HepG2 (cell line): ENCODE data around the gene VENTX. TPM values are rescaled to one million over a fixed set of nuclear protein-coding genes. Genes with fewer than 3 reads are reported as not detected.

Experiments
- KDM5B ChIP-seq: sonication (generic); formaldehyde crosslinking; IDR thresholded peaks from 2 replicates; pipeline ENCODE4 v1.4.0; 2020; ENCODE audit warnings: missing genetic modification reagents, mild to moderate bottlenecking, borderline replicate concordance
- NFATC3 ChIP-seq: sonication (generic); formaldehyde crosslinking; IDR thresholded peaks from 2 replicates; pipeline ENCODE4 v1.5.1; 2020; ENCODE audit warnings: mild to moderate bottlenecking, missing genetic modification reagents
- SOX13 ChIP-seq, 3 experiments: fragments of 450-650 bp in 1 of 3; sonication (generic) in 1 of 3; formaldehyde crosslinking in 1 of 3; IDR thresholded peaks in 2 of 3; conservative IDR thresholded peaks in 1 of 3; 2 replicates each; pipeline versions ENCODE4 v1.5.0 to v1.6.1; 2016 to 2020; ENCODE audit warnings: antibody characterized with exemption in 1 of 3, mild to moderate bottlenecking in 1 of 3, missing compliant biosample characterization in 1 of 3, missing genetic modification reagents in 1 of 3, moderate library complexity in 1 of 3
- ZNF253 ChIP-seq: sonication (generic); formaldehyde crosslinking; IDR thresholded peaks from 2 replicates; pipeline ENCODE4 v1.8.0; 2022; ENCODE audit warnings: mild to moderate bottlenecking, missing genetic modification reagents, borderline replicate concordance
- polyA plus RNA-seq, 8 experiments: library from polyadenylated mRNA; depleted of rRNA in 3 of 8; stranded (reverse) in 7 of 8; unstranded in 1 of 8; fragments of >200 nt; fragmentation: Illumina TruSeq in 4 of 8; extraction: Trizol in 4 of 8; gene quantifications; 2 replicates each; pipeline versions ENCODE4 v1.2.1 to v1.2.3, GENCODE V29; 2011 to 2016; ENCODE audit warnings: low read depth in 4 of 8, missing spikeins in 1 of 8, mixed read lengths in 1 of 8; ENCODE audit not compliant: insufficient read depth in 1 of 8
- total RNA-seq, 5 experiments: library from RNA; depleted of rRNA; stranded (reverse); fragments of >200 nt; fragmentation: Illumina TruSeq; extraction: Trizol; gene quantifications; 2 replicates each; pipeline ENCODE4 v1.2.3, GENCODE V29; 2016; ENCODE audit warnings: low read depth in 1 of 5
- TF ChIP-seq, protein P1 (sequence below): sonication (generic); formaldehyde crosslinking; IDR thresholded peaks from one replicate; pipeline ENCODE4 v1.5.1; 2020; ENCODE audit warnings: mild to moderate bottlenecking, missing genetic modification reagents; ENCODE audit errors: not compliant biosample characterization
- TF ChIP-seq, protein P2 (sequence below), 2 experiments: sonication (generic) in 1 of 2; formaldehyde crosslinking in 1 of 2; IDR thresholded peaks; 2 replicates each; pipeline versions ENCODE4 v1.5.1 to v1.6.1; 2011 to 2020; ENCODE audit warnings: borderline replicate concordance in 1 of 2, low read depth in 1 of 2, low read length in 1 of 2, mild to moderate bottlenecking in 1 of 2, missing genetic modification reagents in 1 of 2, moderate library complexity in 1 of 2
- TF ChIP-seq, protein P3 (sequence below): sonication (generic); formaldehyde crosslinking; IDR thresholded peaks from 2 replicates; pipeline ENCODE4 v1.8.0; 2022; ENCODE audit warnings: missing genetic modification reagents, low read depth, mild to moderate bottlenecking, borderline replicate concordance

The VENTX gene
- total and polyA plus RNA-seq, 2 of the 13 experiments (the other 11 are each of a cell fraction or from before 2014, with no cell fraction given), result not detected

DNA sequence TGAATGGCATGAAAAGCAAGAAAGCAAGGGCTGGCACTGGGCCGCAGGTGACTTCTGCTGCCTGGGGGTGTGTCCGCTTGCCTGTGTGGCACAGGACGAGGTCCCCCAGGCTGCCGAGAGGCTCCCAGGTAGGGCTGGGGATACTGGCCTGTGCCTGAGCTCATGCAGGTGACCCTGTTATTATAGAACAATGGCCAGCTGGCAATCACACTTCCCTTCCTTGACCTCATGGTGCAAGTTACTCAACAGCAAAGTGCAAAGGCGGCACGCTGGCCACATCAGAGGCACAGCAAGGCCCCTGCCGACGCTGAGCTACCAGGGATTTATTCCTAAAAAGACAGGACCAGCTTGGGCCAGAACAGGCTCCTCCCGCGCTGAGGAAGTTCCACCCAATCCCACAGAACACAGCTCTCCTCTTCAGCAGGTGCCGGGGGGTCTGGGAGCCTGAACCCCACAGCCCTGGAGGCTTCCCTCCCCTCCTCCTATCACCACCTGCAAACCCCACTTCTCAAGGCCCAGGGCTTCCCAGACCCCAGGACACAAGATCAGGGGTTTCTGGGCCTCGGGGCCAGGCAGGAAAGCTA lies 40.4 kb downstream of the VENTX start (continued):
- TF ChIP-seq, protein P1, sequence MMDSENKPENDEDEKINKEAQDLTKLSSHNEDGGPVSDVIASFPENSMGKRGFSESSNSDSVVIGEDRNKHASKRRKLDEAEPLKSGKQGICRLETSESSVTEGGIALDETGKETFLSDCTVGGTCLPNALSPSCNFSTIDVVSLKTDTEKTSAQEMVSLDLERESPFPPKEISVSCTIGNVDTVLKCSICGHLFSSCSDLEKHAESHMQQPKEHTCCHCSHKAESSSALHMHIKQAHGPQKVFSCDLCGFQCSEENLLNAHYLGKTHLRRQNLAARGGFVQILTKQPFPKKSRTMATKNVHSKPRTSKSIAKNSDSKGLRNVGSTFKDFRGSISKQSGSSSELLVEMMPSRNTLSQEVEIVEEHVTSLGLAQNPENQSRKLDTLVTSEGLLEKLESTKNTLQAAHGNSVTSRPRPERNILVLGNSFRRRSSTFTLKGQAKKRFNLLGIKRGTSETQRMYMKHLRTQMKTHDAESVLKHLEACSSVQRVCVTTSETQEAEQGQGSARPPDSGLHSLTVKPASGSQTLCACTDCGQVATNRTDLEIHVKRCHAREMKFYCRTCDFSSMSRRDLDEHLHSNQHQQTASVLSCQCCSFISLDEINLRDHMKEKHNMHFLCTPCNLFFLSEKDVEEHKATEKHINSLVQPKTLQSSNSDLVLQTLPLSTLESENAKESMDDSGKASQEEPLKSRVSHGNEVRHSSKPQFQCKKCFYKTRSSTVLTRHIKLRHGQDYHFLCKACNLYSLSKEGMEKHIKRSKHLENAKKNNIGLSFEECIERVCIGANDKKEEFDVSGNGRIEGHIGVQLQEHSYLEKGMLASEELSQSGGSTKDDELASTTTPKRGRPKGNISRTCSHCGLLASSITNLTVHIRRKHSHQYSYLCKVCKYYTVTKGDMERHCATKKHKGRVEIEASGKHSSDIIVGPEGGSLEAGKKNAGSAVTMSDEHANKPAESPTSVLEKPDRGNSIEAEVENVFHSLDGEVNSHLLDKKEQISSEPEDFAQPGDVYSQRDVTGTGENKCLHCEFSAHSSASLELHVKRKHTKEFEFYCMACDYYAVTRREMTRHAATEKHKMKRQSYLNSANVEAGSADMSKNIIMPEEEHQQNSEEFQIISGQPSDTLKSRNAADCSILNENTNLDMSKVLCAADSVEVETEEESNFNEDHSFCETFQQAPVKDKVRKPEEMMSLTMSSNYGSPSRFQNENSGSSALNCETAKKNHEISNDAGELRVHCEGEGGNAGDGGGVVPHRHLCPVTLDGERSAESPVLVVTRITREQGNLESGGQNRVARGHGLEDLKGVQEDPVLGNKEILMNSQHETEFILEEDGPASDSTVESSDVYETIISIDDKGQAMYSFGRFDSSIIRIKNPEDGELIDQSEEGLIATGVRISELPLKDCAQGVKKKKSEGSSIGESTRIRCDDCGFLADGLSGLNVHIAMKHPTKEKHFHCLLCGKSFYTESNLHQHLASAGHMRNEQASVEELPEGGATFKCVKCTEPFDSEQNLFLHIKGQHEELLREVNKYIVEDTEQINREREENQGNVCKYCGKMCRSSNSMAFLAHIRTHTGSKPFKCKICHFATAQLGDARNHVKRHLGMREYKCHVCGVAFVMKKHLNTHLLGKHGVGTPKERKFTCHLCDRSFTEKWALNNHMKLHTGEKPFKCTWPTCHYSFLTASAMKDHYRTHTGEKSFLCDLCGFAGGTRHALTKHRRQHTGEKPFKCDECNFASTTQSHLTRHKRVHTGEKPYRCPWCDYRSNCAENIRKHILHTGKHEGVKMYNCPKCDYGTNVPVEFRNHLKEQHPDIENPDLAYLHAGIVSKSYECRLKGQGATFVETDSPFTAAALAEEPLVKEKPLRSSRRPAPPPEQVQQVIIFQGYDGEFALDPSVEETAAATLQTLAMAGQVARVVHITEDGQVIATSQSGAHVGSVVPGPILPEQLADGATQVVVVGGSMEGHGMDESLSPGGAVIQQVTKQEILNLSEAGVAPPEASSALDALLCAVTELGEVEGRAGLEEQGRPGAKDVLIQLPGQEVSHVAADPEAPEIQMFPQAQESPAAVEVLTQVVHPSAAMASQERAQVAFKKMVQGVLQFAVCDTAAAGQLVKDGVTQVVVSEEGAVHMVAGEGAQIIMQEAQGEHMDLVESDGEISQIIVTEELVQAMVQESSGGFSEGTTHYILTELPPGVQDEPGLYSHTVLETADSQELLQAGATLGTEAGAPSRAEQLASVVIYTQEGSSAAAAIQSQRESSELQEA (CRISPR knock-in tag), result no peak
- no peak for TF ChIP-seq KDM5B (CRISPR knock-in tag)
- TF ChIP-seq, protein P2, sequence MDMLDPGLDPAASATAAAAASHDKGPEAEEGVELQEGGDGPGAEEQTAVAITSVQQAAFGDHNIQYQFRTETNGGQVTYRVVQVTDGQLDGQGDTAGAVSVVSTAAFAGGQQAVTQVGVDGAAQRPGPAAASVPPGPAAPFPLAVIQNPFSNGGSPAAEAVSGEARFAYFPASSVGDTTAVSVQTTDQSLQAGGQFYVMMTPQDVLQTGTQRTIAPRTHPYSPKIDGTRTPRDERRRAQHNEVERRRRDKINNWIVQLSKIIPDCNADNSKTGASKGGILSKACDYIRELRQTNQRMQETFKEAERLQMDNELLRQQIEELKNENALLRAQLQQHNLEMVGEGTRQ (IDR thresholded peaks at IDR 0.05; ENCODE audit: low read depth, low read length), result no peak
- TF ChIP-seq, protein P2 (CRISPR knock-in tag; IDR thresholded peaks at IDR 0.05; ENCODE audit: borderline replicate concordance), result no peak
- no peak for TF ChIP-seq NFATC3 (CRISPR knock-in tag)
- no peak for TF ChIP-seq ZNF253
- TF ChIP-seq, protein P3, sequence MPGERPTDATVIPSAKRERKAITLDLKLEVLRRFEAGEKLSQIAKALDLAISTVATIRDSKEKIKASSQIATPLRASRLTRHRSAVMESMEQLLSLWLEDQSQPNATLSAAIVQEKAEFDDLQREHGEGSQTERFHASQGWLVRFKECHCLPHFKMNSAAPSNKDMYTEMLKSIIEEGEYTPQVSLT (CRISPR knock-in tag), result no peak
- TF ChIP-seq SOX13 (IDR thresholded peaks at IDR 0.05), result peak; percentile 92
- peak in 1 of 2 experiments; percentile 95; a peak in 2 of 4 replicates for TF ChIP-seq SOX13 (CRISPR knock-in tag; conservative IDR thresholded peaks at IDR 0.05 in 1 of 2, IDR thresholded peaks at IDR 0.05 in 1 of 2)
